Heart left ventricle (tissue), 13 donors: ENCODE measurements around the gene PLG.

ENCODE experiments used
- CTCF ChIP-seq, 12 donors: fragments of 200-600 bp; sonication (generic) in 4 of 12; IDR thresholded peaks; one replicate each; pipeline versions ENCODE4 v1.5.0 to v1.8.0; 2018 to 2022; ENCODE audit warnings: antibody characterized with exemption in 12 of 12, mild to moderate bottlenecking in 5 of 12
- POLR2A ChIP-seq, 2 donors: fragments of 450-650 bp; IDR thresholded peaks; one replicate each; pipeline ENCODE4 v1.6.1; 2017; ENCODE audit warnings: antibody characterized with exemption in 2 of 2, mild to moderate bottlenecking in 2 of 2, moderate library complexity in 2 of 2
- donor health status: ischemic (EF 13 %, LVEDD 7.1; RV severe dilation, severe dysfunction).
- donor health status: DM: no; HTN: yes; CAD: no.
- donor health status: DM: no; HTN: no; CAD: no.
- donor health status: ischemic (EF 25% LVEDD 6.9; RV normal size, moderate dysfunction).
- donor health status: ischemic (EF 25% LVEDD 5.7; RV mildly dilated, moderate dysfunction).
- donor health status: ischemic (EF 35%, LVEDD 5.7; RV mildly dilated, moderate dysfunction).
- donor health status: nonischemic (EF 11% LVEDD 7.7; RV severe dilation, severe dysfunction).
- donor health status: DM: yes; HTN: yes; CAD: no.
- donor health status: PGD.
- donor health status: ischemic (EF 29% LVEDD 5.4; RV normal size, mild dysfunction).
- donor health status: nonischemic (EF 23%, LVEDD 6.1; RV moderate dilation, normal function).

- TF ChIP-seq CTCF (IDR thresholded peaks at IDR 0.05) (no peak), POLR2A (IDR thresholded peaks at IDR 0.05) (no peak)
Observed at GRCh38 chr6:160799801-160800506, 97.9 kb downstream of the PLG start.
